ENCODE measurements around the gene LURAP1L. TPM values are rescaled to one million over a fixed set of nuclear protein-coding genes. Genes with fewer than 3 reads are reported as not detected.

The LURAP1L gene
- polyA plus RNA-seq, 1 donor: 10.9 TPM

- DNase-seq (ENCODE audit: low read depth): no peak
Measured at GRCh38 chr9:12776513-12777055, 1.8 kb downstream of the LURAP1L start.

GRCh38 chr9:12777121-12778022 lies 2.6 kb downstream of the LURAP1L start:
- no peak for DNase-seq (ENCODE audit: low read depth)

- no peak for DNase-seq (ENCODE audit: low read depth)
Measured at GRCh38 chr9:12778389-12778788, 3.6 kb downstream of the LURAP1L start.

- DNase-seq (ENCODE audit: low read depth): no peak
Measured at GRCh38 chr9:12781226-12781733, 6.5 kb downstream of the LURAP1L start.

- no peak for DNase-seq (ENCODE audit: low read depth)
Measured at GRCh38 chr9:12783767-12784460, 9.1 kb downstream of the LURAP1L start.

GRCh38 chr9:12784461-12785259 lies 9.8 kb downstream of the LURAP1L start:
- no peak for DNase-seq (ENCODE audit: low read depth)

GRCh38 chr9:12785260-12785770 lies 10.5 kb downstream of the LURAP1L start:
- no peak for DNase-seq (ENCODE audit: low read depth)

- no peak for DNase-seq (ENCODE audit: low read depth)
Measured at GRCh38 chr9:12785941-12786340, 11.1 kb downstream of the LURAP1L start.

- no peak for DNase-seq (ENCODE audit: low read depth)
Measured at GRCh38 chr9:12790001-12790400, 15.2 kb downstream of the LURAP1L start.

GRCh38 chr9:12790883-12791282 lies 16.1 kb downstream of the LURAP1L start:
- DNase-seq (ENCODE audit: low read depth): no peak

- DNase-seq (ENCODE audit: low read depth): no peak
Measured at GRCh38 chr9:12794101-12794799, 19.4 kb downstream of the LURAP1L start.

- DNase-seq (ENCODE audit: low read depth): no peak
Measured at GRCh38 chr9:12796601-12797000, 21.8 kb downstream of the LURAP1L start.

- no peak for DNase-seq (ENCODE audit: low read depth)
Measured at GRCh38 chr9:12797037-12797436, 22.2 kb downstream of the LURAP1L start.

GRCh38 chr9:12798066-12798770 lies 23.4 kb downstream of the LURAP1L start:
- DNase-seq (ENCODE audit: low read depth): no peak

GRCh38 chr9:12801187-12801586 lies 26.4 kb downstream of the LURAP1L start:
- DNase-seq (ENCODE audit: low read depth): no peak

- no peak for DNase-seq (ENCODE audit: low read depth)
Measured at GRCh38 chr9:12801663-12802062, 26.8 kb downstream of the LURAP1L start.

- DNase-seq (ENCODE audit: low read depth): no peak
Measured at GRCh38 chr9:12802093-12802492, 27.3 kb downstream of the LURAP1L start.

GRCh38 chr9:12808569-12808968 lies 33.7 kb downstream of the LURAP1L start:
- no peak for DNase-seq (ENCODE audit: low read depth)

- no peak for DNase-seq (ENCODE audit: low read depth)
Measured at GRCh38 chr9:12809720-12810119, 34.9 kb downstream of the LURAP1L start.

GRCh38 chr9:12811935-12812334 lies 37.1 kb downstream of the LURAP1L start:
- no peak for DNase-seq (ENCODE audit: low read depth)
